K562 (cell line): ENCODE results near the gene RDM1. TPM values are rescaled to one million over a fixed set of nuclear protein-coding genes. Genes with fewer than 3 reads are reported as not detected.

Source experiments
- ARNT ChIP-seq, 2 experiments: fragments of 450-650 bp; IDR thresholded peaks; 2 replicates each; pipeline ENCODE4 v1.6.1; 2016; ENCODE audit warnings: mild to moderate bottlenecking in 1 of 2
- BRD4 ChIP-seq: fragments of 200-600 bp; sonication (generic); IDR thresholded peaks from 2 replicates; pipeline ENCODE4 v1.6.1; 2017; ENCODE audit warnings: inconsistent platforms
- CBX2 ChIP-seq: fragments of 200-600 bp; sonication (generic); IDR thresholded peaks from one replicate; pipeline ENCODE4 v1.6.1; 2012; ENCODE audit warnings: mild to moderate bottlenecking, low read length, inconsistent platforms; ENCODE audit not compliant: insufficient read depth, poor library complexity, severe bottlenecking
- CBX8 ChIP-seq: fragments of 200-600 bp; sonication (generic); IDR thresholded peaks from 2 replicates; pipeline ENCODE4 v1.6.1; 2012; ENCODE audit warnings: borderline replicate concordance, mixed run types, low read depth, mild to moderate bottlenecking, moderate library complexity, mixed read lengths, low read length, control low read depth, inconsistent platforms; ENCODE audit not compliant: poor library complexity, severe bottlenecking; ENCODE audit errors: extremely low read depth
- ELF1 ChIP-seq: fragments of 200-800 bp; sonication (Bioruptor generic); IDR thresholded peaks from 2 replicates; pipeline ENCODE4 v1.6.1; 2016; ENCODE audit warnings: missing genetic modification characterization, missing compliant biosample characterization
- ELF2 ChIP-seq: fragments of 250-450 bp; sonication (Bioruptor Pico); IDR thresholded peaks from 2 replicates; pipeline ENCODE4 v1.5.0; 2021; ENCODE audit warnings: mild to moderate bottlenecking
- FOXA3 ChIP-seq, 2 experiments: fragments of 450-650 bp in 1 of 2; sonication (generic) in 1 of 2; formaldehyde crosslinking; IDR thresholded peaks in 1 of 2; conservative IDR thresholded peaks in 1 of 2; 2 replicates each; pipeline versions ENCODE4 v1.4.0 to v1.8.0; 2020 to 2022; ENCODE audit warnings: mild to moderate bottlenecking in 2 of 2, missing genetic modification reagents in 1 of 2
- MECOM ChIP-seq: fragments of 250-450 bp; sonication (Bioruptor Pico); IDR thresholded peaks from 2 replicates; pipeline ENCODE4 v1.8.0; 2022; ENCODE audit warnings: inconsistent platforms
- NCOR1 ChIP-seq: fragments of 450-650 bp; IDR thresholded peaks from 2 replicates; pipeline ENCODE4 v1.6.1; 2016; ENCODE audit warnings: mild to moderate bottlenecking, moderate library complexity
- NUFIP1 ChIP-seq: fragments of 450-650 bp; IDR thresholded peaks from 2 replicates; pipeline ENCODE4 v1.6.1; 2018; ENCODE audit not compliant: partially characterized antibody
- SMARCE1 ChIP-seq: fragments of 450-650 bp; IDR thresholded peaks from 2 replicates; pipeline ENCODE4 v1.7.1; 2016; ENCODE audit warnings: mild to moderate bottlenecking
- TCFL5 ChIP-seq: fragments of 250-450 bp; sonication (Bioruptor Pico); conservative IDR thresholded peaks from 2 replicates; pipeline ENCODE4 v1.6.1; 2021; ENCODE audit warnings: mild to moderate bottlenecking, moderate library complexity, matching md5 sums
- ZNF644 ChIP-seq: fragments of 200-800 bp; sonication (Bioruptor generic); IDR thresholded peaks from 2 replicates; pipeline ENCODE4 v1.6.1; 2016; ENCODE audit warnings: low read depth, missing genetic modification characterization, missing compliant biosample characterization
- polyA plus RNA-seq, 8 experiments: library from polyadenylated mRNA; depleted of rRNA in 4 of 8; stranded (reverse) in 5 of 8; unstranded in 3 of 8; fragments of >200 nt; fragmentation: Nextera tagmentation in 2 of 8; fragmentation: Illumina TruSeq in 1 of 8; extraction: Ambion mirVana in 2 of 8; extraction: Trizol in 1 of 8; gene quantifications; 2 replicates each; pipeline versions ENCODE4 v1.2.1 to v1.2.3, GENCODE V29; 2011 to 2014; ENCODE audit warnings: inconsistent platforms in 1 of 8, missing spikeins in 1 of 8
- total RNA-seq, 7 experiments: library from RNA; depleted of rRNA in 6 of 7; stranded (reverse); fragments of >200 nt in 6 of 7; fragmentation: Illumina TruSeq in 2 of 7; extraction: Trizol in 2 of 7; gene quantifications; 2 replicates each; pipeline versions ENCODE4 v1.2.1 to v1.2.3, GENCODE V29; 2011 to 2021; ENCODE audit warnings: low replicate concordance in 1 of 7
- TF ChIP-seq, protein P1 (sequence below): fragments of 200-800 bp; sonication (Bioruptor generic); IDR thresholded peaks from 2 replicates; pipeline ENCODE4 v1.6.1; 2016; ENCODE audit warnings: missing genetic modification characterization, missing compliant biosample characterization
- TF ChIP-seq, protein P2 (sequence below): fragments of 150-350 bp; IDR thresholded peaks from 2 replicates; pipeline ENCODE4 v1.6.1; 2014; ENCODE audit warnings: low read depth, mild to moderate bottlenecking, low read length, borderline replicate concordance
- TF ChIP-seq, protein P3 (sequence below): sonication (generic); formaldehyde crosslinking; IDR thresholded peaks from 2 replicates; pipeline ENCODE4 v1.8.0; 2022; ENCODE audit warnings: mild to moderate bottlenecking, missing genetic modification reagents
- TF ChIP-seq, protein P4 (sequence below): fragments of 250-450 bp; sonication (Bioruptor Pico); IDR thresholded peaks from 2 replicates; pipeline ENCODE4 v1.5.1; 2021; ENCODE audit warnings: mild to moderate bottlenecking

Gene RDM1
- total and polyA plus RNA-seq, 9 of the 15 experiments (the other 6 are each of a cell fraction or from before 2014, with no cell fraction given) = 2.5 to 11.2 (median 5.4) TPM

DNA sequence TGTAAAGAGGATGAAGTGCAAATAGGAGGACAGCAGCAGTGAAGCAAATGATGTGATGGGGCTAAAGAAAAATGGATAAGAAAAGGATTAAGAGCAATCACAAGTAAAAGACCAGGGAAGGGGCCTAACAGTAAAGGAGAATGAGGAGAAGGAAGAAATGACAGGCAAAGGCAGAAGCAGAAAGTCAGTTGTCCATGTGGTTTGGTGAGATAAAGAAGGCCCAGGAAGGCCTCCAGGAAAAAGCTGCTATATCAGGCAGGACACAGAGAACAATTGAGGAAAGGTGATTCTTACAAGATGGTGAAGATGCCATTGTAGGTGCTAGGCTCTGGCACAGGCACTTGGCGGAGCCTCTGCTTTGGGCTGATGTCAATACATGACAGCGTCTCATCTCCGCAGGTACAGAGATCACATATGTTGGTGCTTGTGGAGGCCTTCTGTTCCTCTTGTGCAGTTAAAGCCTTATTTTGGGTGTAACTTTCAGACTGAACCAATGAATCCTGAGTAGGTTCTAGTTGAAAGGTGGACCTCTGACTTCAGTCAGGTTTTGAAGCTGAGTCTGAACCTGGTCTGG, 18.1 kb downstream of the RDM1 start (continued):
- TF ChIP-seq, protein P1, sequence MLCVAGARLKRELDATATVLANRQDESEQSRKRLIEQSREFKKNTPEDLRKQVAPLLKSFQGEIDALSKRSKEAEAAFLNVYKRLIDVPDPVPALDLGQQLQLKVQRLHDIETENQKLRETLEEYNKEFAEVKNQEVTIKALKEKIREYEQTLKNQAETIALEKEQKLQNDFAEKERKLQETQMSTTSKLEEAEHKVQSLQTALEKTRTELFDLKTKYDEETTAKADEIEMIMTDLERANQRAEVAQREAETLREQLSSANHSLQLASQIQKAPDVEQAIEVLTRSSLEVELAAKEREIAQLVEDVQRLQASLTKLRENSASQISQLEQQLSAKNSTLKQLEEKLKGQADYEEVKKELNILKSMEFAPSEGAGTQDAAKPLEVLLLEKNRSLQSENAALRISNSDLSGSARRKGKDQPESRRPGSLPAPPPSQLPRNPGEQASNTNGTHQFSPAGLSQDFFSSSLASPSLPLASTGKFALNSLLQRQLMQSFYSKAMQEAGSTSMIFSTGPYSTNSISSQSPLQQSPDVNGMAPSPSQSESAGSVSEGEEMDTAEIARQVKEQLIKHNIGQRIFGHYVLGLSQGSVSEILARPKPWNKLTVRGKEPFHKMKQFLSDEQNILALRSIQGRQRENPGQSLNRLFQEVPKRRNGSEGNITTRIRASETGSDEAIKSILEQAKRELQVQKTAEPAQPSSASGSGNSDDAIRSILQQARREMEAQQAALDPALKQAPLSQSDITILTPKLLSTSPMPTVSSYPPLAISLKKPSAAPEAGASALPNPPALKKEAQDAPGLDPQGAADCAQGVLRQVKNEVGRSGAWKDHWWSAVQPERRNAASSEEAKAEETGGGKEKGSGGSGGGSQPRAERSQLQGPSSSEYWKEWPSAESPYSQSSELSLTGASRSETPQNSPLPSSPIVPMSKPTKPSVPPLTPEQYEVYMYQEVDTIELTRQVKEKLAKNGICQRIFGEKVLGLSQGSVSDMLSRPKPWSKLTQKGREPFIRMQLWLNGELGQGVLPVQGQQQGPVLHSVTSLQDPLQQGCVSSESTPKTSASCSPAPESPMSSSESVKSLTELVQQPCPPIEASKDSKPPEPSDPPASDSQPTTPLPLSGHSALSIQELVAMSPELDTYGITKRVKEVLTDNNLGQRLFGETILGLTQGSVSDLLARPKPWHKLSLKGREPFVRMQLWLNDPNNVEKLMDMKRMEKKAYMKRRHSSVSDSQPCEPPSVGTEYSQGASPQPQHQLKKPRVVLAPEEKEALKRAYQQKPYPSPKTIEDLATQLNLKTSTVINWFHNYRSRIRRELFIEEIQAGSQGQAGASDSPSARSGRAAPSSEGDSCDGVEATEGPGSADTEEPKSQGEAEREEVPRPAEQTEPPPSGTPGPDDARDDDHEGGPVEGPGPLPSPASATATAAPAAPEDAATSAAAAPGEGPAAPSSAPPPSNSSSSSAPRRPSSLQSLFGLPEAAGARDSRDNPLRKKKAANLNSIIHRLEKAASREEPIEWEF (CRISPR knock-in tag) = no peak
- TF ChIP-seq, protein P2, sequence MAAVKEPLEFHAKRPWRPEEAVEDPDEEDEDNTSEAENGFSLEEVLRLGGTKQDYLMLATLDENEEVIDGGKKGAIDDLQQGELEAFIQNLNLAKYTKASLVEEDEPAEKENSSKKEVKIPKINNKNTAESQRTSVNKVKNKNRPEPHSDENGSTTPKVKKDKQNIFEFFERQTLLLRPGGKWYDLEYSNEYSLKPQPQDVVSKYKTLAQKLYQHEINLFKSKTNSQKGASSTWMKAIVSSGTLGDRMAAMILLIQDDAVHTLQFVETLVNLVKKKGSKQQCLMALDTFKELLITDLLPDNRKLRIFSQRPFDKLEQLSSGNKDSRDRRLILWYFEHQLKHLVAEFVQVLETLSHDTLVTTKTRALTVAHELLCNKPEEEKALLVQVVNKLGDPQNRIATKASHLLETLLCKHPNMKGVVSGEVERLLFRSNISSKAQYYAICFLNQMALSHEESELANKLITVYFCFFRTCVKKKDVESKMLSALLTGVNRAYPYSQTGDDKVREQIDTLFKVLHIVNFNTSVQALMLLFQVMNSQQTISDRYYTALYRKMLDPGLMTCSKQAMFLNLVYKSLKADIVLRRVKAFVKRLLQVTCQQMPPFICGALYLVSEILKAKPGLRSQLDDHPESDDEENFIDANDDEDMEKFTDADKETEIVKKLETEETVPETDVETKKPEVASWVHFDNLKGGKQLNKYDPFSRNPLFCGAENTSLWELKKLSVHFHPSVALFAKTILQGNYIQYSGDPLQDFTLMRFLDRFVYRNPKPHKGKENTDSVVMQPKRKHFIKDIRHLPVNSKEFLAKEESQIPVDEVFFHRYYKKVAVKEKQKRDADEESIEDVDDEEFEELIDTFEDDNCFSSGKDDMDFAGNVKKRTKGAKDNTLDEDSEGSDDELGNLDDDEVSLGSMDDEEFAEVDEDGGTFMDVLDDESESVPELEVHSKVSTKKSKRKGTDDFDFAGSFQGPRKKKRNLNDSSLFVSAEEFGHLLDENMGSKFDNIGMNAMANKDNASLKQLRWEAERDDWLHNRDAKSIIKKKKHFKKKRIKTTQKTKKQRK = no peak
- no peak for TF ChIP-seq ZNF644
- TF ChIP-seq ELF2 (CRISPR knock-in tag) = no peak
- no peak for TF ChIP-seq CBX2
- no peak for TF ChIP-seq BRD4
- TF ChIP-seq, protein P3, sequence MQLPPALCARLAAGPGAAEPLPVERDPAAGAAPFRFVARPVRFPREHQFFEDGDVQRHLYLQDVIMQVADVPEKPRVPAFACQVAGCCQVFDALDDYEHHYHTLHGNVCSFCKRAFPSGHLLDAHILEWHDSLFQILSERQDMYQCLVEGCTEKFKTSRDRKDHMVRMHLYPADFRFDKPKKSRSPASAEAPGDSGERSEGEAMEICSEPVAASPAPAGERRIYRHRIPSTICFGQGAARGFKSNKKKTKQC = no peak
- TF ChIP-seq NCOR1 = peak; percentile 85
- no peak for TF ChIP-seq MECOM
- TF ChIP-seq FOXA3 (CRISPR knock-in tag; conservative IDR thresholded peaks at IDR 0.05 in 1 of 2, IDR thresholded peaks at IDR 0.05 in 1 of 2) = no peak
- TF ChIP-seq TCFL5 (CRISPR knock-in tag) = no peak
- TF ChIP-seq ELF1 = no peak
- no peak for TF ChIP-seq NUFIP1
- no peak for TF ChIP-seq ARNT (IDR thresholded peaks at IDR 0.05)
- TF ChIP-seq CBX8 = no peak
- TF ChIP-seq, protein P4, sequence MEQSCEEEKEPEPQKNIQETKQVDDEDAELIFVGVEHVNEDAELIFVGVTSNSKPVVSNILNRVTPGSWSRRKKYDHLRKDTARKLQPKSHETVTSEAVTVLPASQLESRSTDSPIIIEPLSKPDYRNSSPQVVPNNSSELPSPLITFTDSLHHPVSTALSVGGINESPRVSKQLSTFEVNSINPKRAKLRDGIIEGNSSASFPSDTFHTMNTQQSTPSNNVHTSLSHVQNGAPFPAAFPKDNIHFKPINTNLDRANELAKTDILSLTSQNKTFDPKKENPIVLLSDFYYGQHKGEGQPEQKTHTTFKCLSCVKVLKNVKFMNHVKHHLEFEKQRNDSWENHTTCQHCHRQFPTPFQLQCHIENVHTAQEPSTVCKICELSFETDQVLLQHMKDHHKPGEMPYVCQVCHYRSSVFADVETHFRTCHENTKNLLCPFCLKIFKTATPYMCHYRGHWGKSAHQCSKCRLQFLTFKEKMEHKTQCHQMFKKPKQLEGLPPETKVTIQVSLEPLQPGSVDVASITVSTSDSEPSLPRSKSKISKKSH (CRISPR knock-in tag) = no peak
- TF ChIP-seq SMARCE1 = peak; percentile 86
